ENCODE measurements around the gene ZNF622. TPM values are rescaled to one million over a fixed set of nuclear protein-coding genes. Genes with fewer than 3 reads are reported as not detected.

ZNF622 gene
- polyA plus RNA-seq, 1 donor (not counting 4 experiments of a cell fraction or from before 2014, with no cell fraction given): 23.1 TPM

GRCh38 chr5:16406023-16406422, 59.6 kb downstream of the ZNF622 start:
- no peak for FAIRE-seq

More at GRCh38 chr5:16406023-16406422, 59.6 kb downstream of the ZNF622 start:
- dilution Hi-C loops (cut with MboI; ENCODE audit: extremely low pct_ligation_motif_present, low sequenced_read_pairs): no loop called here
- Histone ChIP-seq H3K79me2 (ENCODE audit: control insufficient read depth, insufficient read depth, low read length) (no peaks in the 10 kb centered on the region), H3K9ac (ENCODE audit: control insufficient read depth, extremely low read depth, insufficient read depth, low read length) (no peak overlapping the region), H3K9me3 (ENCODE audit: control insufficient read depth, low read depth, low read length) (no peaks in the 10 kb centered on the region), H3K36me3 (ENCODE audit: control insufficient read depth in 2 of 2, extremely low read depth in 1 of 2, insufficient read depth in 2 of 2, low read length in 2 of 2) (no peaks in the 10 kb centered on the region), H3K27ac (ENCODE audit: control insufficient read depth, insufficient read depth, low read length) (no peak overlapping the region), H3K4me1 (ENCODE audit: control insufficient read depth, extremely low read depth, insufficient read depth, low read length) (no peaks in the 10 kb centered on the region), H3K4me2 (ENCODE audit: control insufficient read depth, extremely low read depth, insufficient read depth, low read depth, low read length) (no peak overlapping the region), H3K9me1 (ENCODE audit: control insufficient read depth, extremely low read depth, insufficient read depth, low read length) (no peaks in the 10 kb centered on the region), H3K4me3 (ENCODE audit: control insufficient read depth in 2 of 3, extremely low read depth in 1 of 3, insufficient read depth in 2 of 3, low read depth in 1 of 3, low read length in 3 of 3) (no peak overlapping the region), H2AFZ (ENCODE audit: control insufficient read depth, low read length) (no peak overlapping the region), H3K27me3 (ENCODE audit: control insufficient read depth, extremely low read depth, insufficient read depth, low read length) (no peaks in the 10 kb centered on the region), H4K20me1 (ENCODE audit: control insufficient read depth, extremely low read depth, insufficient read depth, low read length) (no peaks in the 10 kb centered on the region)
- TF ChIP-seq EZH2 (IDR thresholded peaks at IDR 0.05; ENCODE audit: low read length) (no peak), CTCF (optimal IDR thresholded peaks at IDR 0.05 in 1 of 3, IDR thresholded peaks at IDR 0.05 in 1 of 3, conservative IDR thresholded peaks at IDR 0.05 in 1 of 3; ENCODE audit: extremely low read depth in 1 of 3, insufficient read depth in 2 of 3, low read length in 3 of 3) (no peak)
- no peak for DNase-seq (ENCODE audit: low read depth, low spot score)

Other genes starting within 250 kb of the ZNF622 start
- gene RETREG1, start 151.2 kb upstream of the ZNF622 start, polyA plus RNA-seq: 4.3 to 13.6 TPM (median 7.4 TPM) in 3 replicates

Measured in keratinocyte (primary cell).